HEK293T (cell line): ENCODE data around the gene TPSB2.
"Not testable (repeated sequence)": the region's sequence is repeated elsewhere in the genome, so short reads cannot be mapped to it uniquely, and the experiment has no call there.

ENCODE experiments used
- ARNT ChIP-seq: fragments of 450-650 bp; IDR thresholded peaks from 2 replicates; pipeline ENCODE4 v1.6.1; 2017; ENCODE audit warnings: mild to moderate bottlenecking
- ELF4 ChIP-seq: fragments of 450-650 bp; IDR thresholded peaks from 2 replicates; pipeline ENCODE4 v1.6.1; 2017; ENCODE audit warnings: antibody characterized with exemption
- HDGF ChIP-seq: fragments of 450-650 bp; IDR thresholded peaks from 2 replicates; pipeline ENCODE4 v1.6.1; 2017; ENCODE audit warnings: antibody characterized with exemption, borderline replicate concordance
- SP1 ChIP-seq: fragments of 450-650 bp; IDR thresholded peaks from 2 replicates; pipeline ENCODE4 v1.6.1; 2017

- TF ChIP-seq SP1, HDGF, ARNT, ELF4: not testable (repeated sequence)
Observed at GRCh38 chr16:1271724-1272413, 41.9 kb upstream of the TPSB2 start.
